Panc1 (cell line): ENCODE measurements around the gene USP10. TPM values are rescaled to one million over a fixed set of nuclear protein-coding genes. Genes with fewer than 3 reads are reported as not detected.

ENCODE experiments used
- ATAC-seq: fragments of 200-7000 bp; cut with Tn5 transposase; 2 replicates; pipeline ENCODE4 v1.9.1; 2020; ENCODE audit warnings: mild to moderate bottlenecking, moderate library complexity
- BruUV-seq: library from RNA; stranded (reverse); fragments of 400-500 nt; replicated peaks from 2 replicates; lab custom pipeline; 2021; lab: Mats Ljungman, UMichigan
- CTCF ChIA-PET: fragments of 300-600 bp; sonication (Branson Sonifier 250); formaldehyde crosslinking; loops from one replicate; lab custom pipeline; 2022; ENCODE audit warnings: antibody characterized with exemption; lab: Charles Lee
- POLR2A ChIA-PET: fragments of 300-600 bp; sonication (Branson Sonifier 250); formaldehyde crosslinking; loops from one replicate; lab custom pipeline; 2022; ENCODE audit warnings: antibody characterized with exemption; lab: Charles Lee
- DNase-seq: peaks from one replicate; pipeline ENCODE4 v3.0.0-alpha.2; 2010; ENCODE audit warnings: low read depth, low spot score
- H3K27ac ChIP-seq: 2 replicates; pipeline ENCODE4 v1.5.1; 2011; ENCODE audit warnings: mild to moderate bottlenecking, low read length, inconsistent platforms
- H3K27me3 ChIP-seq: fragments of 200-500 bp; sonication (Bioruptor generic); 2 replicates; pipeline ENCODE4 v1.6.0; 2014; ENCODE audit warnings: low read length, inconsistent platforms; ENCODE audit not compliant: control insufficient read depth, insufficient read depth
- H3K36me3 ChIP-seq: fragments of 200-500 bp; sonication (Bioruptor generic); 2 replicates; pipeline ENCODE4 v1.5.1; 2014; ENCODE audit warnings: inconsistent platforms, mild to moderate bottlenecking, low read length, moderate library complexity; ENCODE audit not compliant: control insufficient read depth, insufficient read depth
- H3K4me1 ChIP-seq: 2 replicates; pipeline ENCODE4 v1.5.1; 2011; ENCODE audit warnings: inconsistent platforms, mild to moderate bottlenecking, low read length, moderate library complexity; ENCODE audit not compliant: control insufficient read depth, insufficient read depth
- H3K4me3 ChIP-seq, 2 experiments: 2 replicates each; pipeline ENCODE4 v1.5.1; 2011 to 2012; ENCODE audit warnings: low read depth in 2 of 2, low read length in 2 of 2, mild to moderate bottlenecking in 2 of 2, inconsistent platforms in 1 of 2, moderate library complexity in 1 of 2
- H3K9me3 ChIP-seq: fragments of 200-500 bp; sonication (Bioruptor generic); 2 replicates; pipeline ENCODE4 v1.5.1; 2014; ENCODE audit warnings: low read depth, mild to moderate bottlenecking, inconsistent platforms, low read length, moderate library complexity; ENCODE audit not compliant: control insufficient read depth, insufficient read depth
- CTCF ChIP-seq: fragments of 450-650 bp; IDR thresholded peaks from 2 replicates; pipeline ENCODE4 v1.5.1; 2017; ENCODE audit warnings: mild to moderate bottlenecking
- POLR2AphosphoS5 ChIP-seq: IDR thresholded peaks from 2 replicates; pipeline ENCODE4 v1.6.1; 2012; ENCODE audit warnings: mild to moderate bottlenecking, low read depth, low read length, moderate library complexity
- SIN3A ChIP-seq: IDR thresholded peaks from 2 replicates; pipeline ENCODE4 v1.6.1; 2012; ENCODE audit warnings: low read depth, mild to moderate bottlenecking, low read length, moderate library complexity, borderline replicate concordance; ENCODE audit not compliant: insufficient read depth
- TCF7L2 ChIP-seq: IDR thresholded peaks from 2 replicates; pipeline ENCODE4 v1.6.1; 2011; ENCODE audit warnings: mild to moderate bottlenecking, low read depth, low read length, inconsistent platforms
- in situ Hi-C: cut with HindIII; loops from 2 replicates; pipeline ENCODE4 v1.10.0; 2016; ENCODE audit warnings: low sequenced_read_pairs, low pct_unique_long_range_greater_than_20kb
- intact Hi-C: fragments of 100-400 bp; cut with micrococcal nuclease; formaldehyde crosslinking; loops from one replicate; pipeline ENCODE4 v1.10.0; 2022; ENCODE audit not compliant: unreplicated experiment
- total RNA-seq: library from RNA; stranded (reverse); gene quantifications from one replicate; pipeline ENCODE4 v1.2.1, GENCODE V29; 2021; ENCODE audit not compliant: unreplicated experiment
- TF ChIP-seq, protein P1 (sequence below), 2 experiments: IDR thresholded peaks; 2 replicates each; pipeline ENCODE4 v1.6.1; 2011 to 2012; ENCODE audit warnings: low read depth in 2 of 2, control low read depth in 1 of 2, low read length in 1 of 2, mild to moderate bottlenecking in 1 of 2, moderate library complexity in 1 of 2; ENCODE audit not compliant: insufficient read depth in 1 of 2

Gene USP10
- total RNA-seq, 1 experiment from 2014 or later, result 77.4 TPM

GRCh38 chr16:84665359-84665758, 34.4 kb upstream of the USP10 start:
- no peaks in the 10 kb centered on the region for H3K9me3 ChIP-seq
- H3K36me3 ChIP-seq, result no peaks in the 10 kb centered on the region
- CTCF ChIA-PET, result no interaction called here
- TF ChIP-seq TCF7L2, result no peak
- no peak for TF ChIP-seq SIN3A
- TF ChIP-seq, protein P1, sequence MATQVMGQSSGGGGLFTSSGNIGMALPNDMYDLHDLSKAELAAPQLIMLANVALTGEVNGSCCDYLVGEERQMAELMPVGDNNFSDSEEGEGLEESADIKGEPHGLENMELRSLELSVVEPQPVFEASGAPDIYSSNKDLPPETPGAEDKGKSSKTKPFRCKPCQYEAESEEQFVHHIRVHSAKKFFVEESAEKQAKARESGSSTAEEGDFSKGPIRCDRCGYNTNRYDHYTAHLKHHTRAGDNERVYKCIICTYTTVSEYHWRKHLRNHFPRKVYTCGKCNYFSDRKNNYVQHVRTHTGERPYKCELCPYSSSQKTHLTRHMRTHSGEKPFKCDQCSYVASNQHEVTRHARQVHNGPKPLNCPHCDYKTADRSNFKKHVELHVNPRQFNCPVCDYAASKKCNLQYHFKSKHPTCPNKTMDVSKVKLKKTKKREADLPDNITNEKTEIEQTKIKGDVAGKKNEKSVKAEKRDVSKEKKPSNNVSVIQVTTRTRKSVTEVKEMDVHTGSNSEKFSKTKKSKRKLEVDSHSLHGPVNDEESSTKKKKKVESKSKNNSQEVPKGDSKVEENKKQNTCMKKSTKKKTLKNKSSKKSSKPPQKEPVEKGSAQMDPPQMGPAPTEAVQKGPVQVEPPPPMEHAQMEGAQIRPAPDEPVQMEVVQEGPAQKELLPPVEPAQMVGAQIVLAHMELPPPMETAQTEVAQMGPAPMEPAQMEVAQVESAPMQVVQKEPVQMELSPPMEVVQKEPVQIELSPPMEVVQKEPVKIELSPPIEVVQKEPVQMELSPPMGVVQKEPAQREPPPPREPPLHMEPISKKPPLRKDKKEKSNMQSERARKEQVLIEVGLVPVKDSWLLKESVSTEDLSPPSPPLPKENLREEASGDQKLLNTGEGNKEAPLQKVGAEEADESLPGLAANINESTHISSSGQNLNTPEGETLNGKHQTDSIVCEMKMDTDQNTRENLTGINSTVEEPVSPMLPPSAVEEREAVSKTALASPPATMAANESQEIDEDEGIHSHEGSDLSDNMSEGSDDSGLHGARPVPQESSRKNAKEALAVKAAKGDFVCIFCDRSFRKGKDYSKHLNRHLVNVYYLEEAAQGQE (IDR thresholded peaks at IDR 0.05; ENCODE audit: insufficient read depth in 1 of 2, low read depth in 2 of 2, low read length in 1 of 2), result no peak
- no peak for TF ChIP-seq CTCF
- TF ChIP-seq POLR2AphosphoS5, result no peak
- POLR2A ChIA-PET, result no interaction called here
- in situ Hi-C loops, result no loop called here
- intact Hi-C loops, result no loop called here
- H3K4me1 ChIP-seq, result no peaks in the 10 kb centered on the region
- DNase-seq (no peak), ATAC-seq (no peak)
- no peaks in the 10 kb centered on the region for H3K27me3 ChIP-seq
- BruUV-seq, result no TSS peak
- H3K27ac ChIP-seq, result no peak overlapping the region
- H3K4me3 ChIP-seq, result no peak overlapping the region

DNA sequence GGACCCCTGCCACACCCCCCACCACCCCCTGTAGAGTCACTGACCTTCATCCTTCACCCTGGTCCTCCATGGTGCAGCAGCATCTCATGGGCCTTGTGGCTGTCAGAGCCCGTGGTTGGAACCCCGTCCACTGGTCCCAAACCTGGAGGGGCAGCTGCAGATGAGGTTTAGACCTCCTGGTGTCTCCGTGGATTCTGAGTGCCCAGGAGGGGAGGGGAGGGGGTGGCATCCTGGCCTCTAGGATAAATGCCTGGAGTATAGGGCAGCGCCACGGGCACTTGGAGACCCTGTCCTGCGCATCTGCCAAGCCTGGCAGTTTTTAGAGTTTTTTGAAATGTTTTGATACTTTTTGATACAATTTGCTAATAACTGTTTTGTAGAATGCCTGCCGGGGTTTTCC, 34.0 kb upstream of the USP10 start:
- DNase-seq (no peak), ATAC-seq (no peak)
- no TSS peak for BruUV-seq
- in situ Hi-C loops (no loop called here), intact Hi-C loops (no loop called here)
- no peaks in the 10 kb centered on the region for H3K27me3 ChIP-seq
- no peaks in the 10 kb centered on the region for H3K9me3 ChIP-seq
- no peak overlapping the region for H3K27ac ChIP-seq
- CTCF ChIA-PET, result no interaction called here
- H3K4me1 ChIP-seq, result no peaks in the 10 kb centered on the region
- TF ChIP-seq SIN3A (no peak), TCF7L2 (no peak), CTCF (no peak), POLR2AphosphoS5 (no peak)
- TF ChIP-seq, protein P1 (IDR thresholded peaks at IDR 0.05; ENCODE audit: insufficient read depth in 1 of 2, low read depth in 2 of 2, low read length in 1 of 2), result no peak
- POLR2A ChIA-PET, result interaction anchor here (0.7 kb wide), 1 partner anchor 61 kb away, joined by 14 read pairs; no protein-coding TSS in a partner anchor
- no peaks in the 10 kb centered on the region for H3K36me3 ChIP-seq
- no peak overlapping the region for H3K4me3 ChIP-seq
